OCI-LY1 (cell line): Measurements from ENCODE around the gene ATP11B.

ENCODE experiments used
- H2AFZ ChIP-seq: fragments of 200-600 bp; sonication (generic), shearing (Covaris generic); 2 replicates; pipeline ENCODE4 v1.6.0; 2014; ENCODE audit warnings: antibody characterized with exemption, mild to moderate bottlenecking, low read length
- H3F3A ChIP-seq: fragments of 200-600 bp; sonication (generic), shearing (Covaris generic); 2 replicates; pipeline ENCODE4 v1.6.0; 2014; ENCODE audit warnings: mild to moderate bottlenecking, antibody characterized with exemption, low read length, moderate library complexity; ENCODE audit not compliant: insufficient read depth
- H3K27ac ChIP-seq: fragments of 200-600 bp; sonication (generic); 2 replicates; pipeline ENCODE4 v1.5.1; 2014; ENCODE audit warnings: low read length, mixed run types, mild to moderate bottlenecking, low read depth; ENCODE audit not compliant: poor library complexity, severe bottlenecking
- H3K27me3 ChIP-seq: fragments of 200-600 bp; sonication (generic); 2 replicates; pipeline ENCODE4 v1.6.0; 2014; ENCODE audit warnings: antibody characterized with exemption, mild to moderate bottlenecking, low read length, moderate library complexity; ENCODE audit not compliant: insufficient read depth
- H3K36me3 ChIP-seq: fragments of 200-600 bp; sonication (generic); 2 replicates; pipeline ENCODE4 v1.6.1; 2014; ENCODE audit warnings: mild to moderate bottlenecking, antibody characterized with exemption, low read length, moderate library complexity, mixed read lengths; ENCODE audit not compliant: insufficient read depth
- H3K4me1 ChIP-seq: fragments of 200-600 bp; sonication (generic); 2 replicates; pipeline ENCODE4 v1.5.1; 2014; ENCODE audit warnings: mild to moderate bottlenecking, low read length, moderate library complexity; ENCODE audit not compliant: insufficient read depth, severe bottlenecking
- H3K4me2 ChIP-seq: fragments of 200-600 bp; sonication (generic), shearing (Covaris generic); 2 replicates; pipeline ENCODE4 v1.6.1; 2014; ENCODE audit warnings: low read length
- H3K4me3 ChIP-seq: fragments of 200-600 bp; sonication (generic); 2 replicates; pipeline ENCODE4 v1.5.1; 2014; ENCODE audit warnings: low read length, low read depth, mild to moderate bottlenecking, mixed read lengths; ENCODE audit not compliant: poor library complexity, severe bottlenecking
- H3K79me2 ChIP-seq: fragments of 200-600 bp; shearing (Covaris generic); 2 replicates; pipeline ENCODE4 v1.6.1; 2016; ENCODE audit warnings: mixed run types, low read length, mixed read lengths; ENCODE audit not compliant: insufficient read depth
- H3K9ac ChIP-seq: fragments of 200-600 bp; sonication (generic), shearing (Covaris generic); 2 replicates; pipeline ENCODE4 v1.6.1; 2014; ENCODE audit warnings: mild to moderate bottlenecking, low read length, mixed read lengths
- H3K9me2 ChIP-seq: fragments of 200-600 bp; sonication (generic), shearing (Covaris generic); 2 replicates; pipeline ENCODE4 v1.6.1; 2014; ENCODE audit warnings: low read depth, mild to moderate bottlenecking, low read length, mixed read lengths
- H3K9me3 ChIP-seq: fragments of 200-600 bp; shearing (Covaris generic); 2 replicates; pipeline ENCODE4 v1.6.1; 2014; ENCODE audit warnings: low read length, mixed read lengths
- H4K20me1 ChIP-seq: fragments of 200-600 bp; sonication (generic), shearing (Covaris generic); 2 replicates; pipeline ENCODE4 v1.6.0; 2016; ENCODE audit warnings: mild to moderate bottlenecking, low read length; ENCODE audit not compliant: insufficient read depth
- EZH2 ChIP-seq: fragments of 200-600 bp; sonication (generic), shearing (Covaris generic); IDR thresholded peaks from 2 replicates; pipeline ENCODE4 v1.8.0; 2017; ENCODE audit warnings: borderline replicate concordance, mixed run types, mild to moderate bottlenecking, antibody characterized with exemption, low read length, moderate library complexity, mixed read lengths
- TF ChIP-seq, protein P1 (sequence below): fragments of 200-600 bp; sonication (generic), shearing (Covaris generic); IDR thresholded peaks from 2 replicates; pipeline ENCODE4 v1.5.1; 2017; ENCODE audit warnings: mild to moderate bottlenecking, antibody characterized with exemption, low read length, moderate library complexity, mixed read lengths

The ATP11B gene

DNA sequence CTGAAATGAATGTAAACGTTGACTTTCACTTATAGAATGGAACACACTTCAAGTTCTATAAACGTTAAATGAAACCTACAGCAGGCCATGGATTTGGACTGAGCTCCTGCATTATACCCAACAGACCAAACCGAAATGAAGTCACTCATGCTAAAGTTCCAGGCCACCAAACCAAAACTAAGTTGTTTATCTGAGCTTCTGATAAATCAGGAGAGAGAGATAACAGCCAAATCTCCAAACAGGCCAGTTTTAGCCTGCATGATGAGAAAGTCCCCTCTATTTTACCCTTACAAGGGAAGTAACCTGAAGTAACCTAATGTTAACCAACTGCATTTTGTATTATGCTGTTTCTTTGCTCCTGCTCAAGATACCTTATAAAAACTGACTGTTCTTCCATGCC is 142.5 kb downstream of the ATP11B start:
- no peak overlapping the region for H2AFZ ChIP-seq
- peaks cover 25% of the 10 kb centered on the region for H3K36me3 ChIP-seq
- H4K20me1 ChIP-seq = no peaks in the 10 kb centered on the region
- H3K79me2 ChIP-seq = no peaks in the 10 kb centered on the region
- H3K9ac ChIP-seq = no peak overlapping the region
- H3K4me1 ChIP-seq = peaks cover 16% of the 10 kb centered on the region
- no peak for TF ChIP-seq EZH2
- TF ChIP-seq, protein P1, sequence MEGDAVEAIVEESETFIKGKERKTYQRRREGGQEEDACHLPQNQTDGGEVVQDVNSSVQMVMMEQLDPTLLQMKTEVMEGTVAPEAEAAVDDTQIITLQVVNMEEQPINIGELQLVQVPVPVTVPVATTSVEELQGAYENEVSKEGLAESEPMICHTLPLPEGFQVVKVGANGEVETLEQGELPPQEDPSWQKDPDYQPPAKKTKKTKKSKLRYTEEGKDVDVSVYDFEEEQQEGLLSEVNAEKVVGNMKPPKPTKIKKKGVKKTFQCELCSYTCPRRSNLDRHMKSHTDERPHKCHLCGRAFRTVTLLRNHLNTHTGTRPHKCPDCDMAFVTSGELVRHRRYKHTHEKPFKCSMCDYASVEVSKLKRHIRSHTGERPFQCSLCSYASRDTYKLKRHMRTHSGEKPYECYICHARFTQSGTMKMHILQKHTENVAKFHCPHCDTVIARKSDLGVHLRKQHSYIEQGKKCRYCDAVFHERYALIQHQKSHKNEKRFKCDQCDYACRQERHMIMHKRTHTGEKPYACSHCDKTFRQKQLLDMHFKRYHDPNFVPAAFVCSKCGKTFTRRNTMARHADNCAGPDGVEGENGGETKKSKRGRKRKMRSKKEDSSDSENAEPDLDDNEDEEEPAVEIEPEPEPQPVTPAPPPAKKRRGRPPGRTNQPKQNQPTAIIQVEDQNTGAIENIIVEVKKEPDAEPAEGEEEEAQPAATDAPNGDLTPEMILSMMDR = no peak
- no peaks in the 10 kb centered on the region for H3K9me2 ChIP-seq
- no peaks in the 10 kb centered on the region for H3F3A ChIP-seq
- H3K4me3 ChIP-seq = no peak overlapping the region
- no peaks in the 10 kb centered on the region for H3K27me3 ChIP-seq
- H3K4me2 ChIP-seq = no peak overlapping the region
- peaks cover 10% of the 10 kb centered on the region; the same call in 1 of the 2 replicates for H3K9me3 ChIP-seq
- H3K27ac ChIP-seq = no peak overlapping the region

DNA sequence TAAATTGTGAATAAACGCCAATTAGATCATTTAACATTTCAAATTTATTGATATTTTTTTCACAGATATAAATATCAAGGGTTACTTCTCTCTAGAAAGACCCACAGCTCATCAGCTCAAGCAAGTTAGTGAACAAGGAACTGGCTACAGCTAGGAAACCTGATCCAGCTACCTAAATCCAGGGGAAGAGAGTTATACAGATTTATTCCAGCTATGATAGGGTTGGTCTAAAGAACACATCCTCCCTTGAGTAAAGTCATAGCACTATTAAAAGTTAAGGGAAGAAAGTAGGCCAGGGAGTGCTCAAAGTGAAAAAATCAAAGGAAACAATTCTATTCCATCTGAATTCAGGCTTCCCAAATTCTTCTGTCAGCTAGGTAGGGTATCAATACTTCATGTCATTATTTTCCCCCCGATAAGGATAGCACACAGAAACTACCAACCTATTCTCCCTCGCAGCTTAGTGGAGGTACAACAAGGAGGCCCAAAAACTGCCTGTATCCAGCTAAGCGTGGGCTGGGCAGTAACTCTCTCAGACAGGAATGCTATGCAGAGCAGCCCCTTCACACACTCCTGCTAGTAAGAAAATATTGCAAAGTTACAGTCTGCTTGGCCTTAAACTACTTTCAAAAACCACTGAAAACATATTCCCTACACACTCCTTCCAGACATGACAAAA is 143.1 kb downstream of the ATP11B start:
- no peaks in the 10 kb centered on the region for H3K9me2 ChIP-seq
- no peaks in the 10 kb centered on the region for H3F3A ChIP-seq
- TF ChIP-seq, protein P1 = no peak
- TF ChIP-seq EZH2 = no peak
- peaks cover 10% of the 10 kb centered on the region; the same call in 1 of the 2 replicates for H3K9me3 ChIP-seq
- peaks cover 16% of the 10 kb centered on the region for H3K4me1 ChIP-seq
- no peaks in the 10 kb centered on the region for H3K79me2 ChIP-seq
- peaks cover 25% of the 10 kb centered on the region for H3K36me3 ChIP-seq
- H3K9ac ChIP-seq = no peak overlapping the region
- no peak overlapping the region for H3K27ac ChIP-seq
- H3K27me3 ChIP-seq = no peaks in the 10 kb centered on the region
- H4K20me1 ChIP-seq = no peaks in the 10 kb centered on the region
- H2AFZ ChIP-seq = no peak overlapping the region
- no peak overlapping the region for H3K4me2 ChIP-seq
- H3K4me3 ChIP-seq = no peak overlapping the region

DNA sequence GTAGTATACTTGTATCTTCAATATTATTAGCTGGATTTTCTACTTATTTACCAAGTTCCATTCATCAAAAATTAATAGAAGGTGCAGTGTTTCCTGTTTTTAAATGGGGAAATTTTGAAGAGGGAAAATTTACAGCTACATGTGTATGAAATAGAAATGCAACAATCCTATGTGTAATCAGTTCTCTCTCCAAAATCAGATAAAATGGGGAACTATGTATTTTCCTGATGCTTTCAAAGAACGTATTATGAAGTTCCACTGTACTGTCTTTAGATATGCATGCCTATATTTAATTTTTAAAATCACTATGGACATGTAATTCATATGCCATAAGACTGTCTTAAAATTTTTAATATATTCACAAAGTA is 143.6 kb downstream of the ATP11B start:
- H3K4me3 ChIP-seq = no peak overlapping the region
- no peak overlapping the region for H3K27ac ChIP-seq
- no peaks in the 10 kb centered on the region for H3K79me2 ChIP-seq
- H3K9me3 ChIP-seq = peaks cover 9% of the 10 kb centered on the region; the same call in 1 of the 2 replicates
- no peaks in the 10 kb centered on the region for H3K9me2 ChIP-seq
- TF ChIP-seq, protein P1 = no peak
- TF ChIP-seq EZH2 = no peak
- peaks cover 16% of the 10 kb centered on the region for H3K4me1 ChIP-seq
- H3K9ac ChIP-seq = no peak overlapping the region
- H3K27me3 ChIP-seq = no peaks in the 10 kb centered on the region
- H4K20me1 ChIP-seq = no peaks in the 10 kb centered on the region
- peaks cover 21% of the 10 kb centered on the region for H3K36me3 ChIP-seq
- no peak overlapping the region for H3K4me2 ChIP-seq
- no peaks in the 10 kb centered on the region for H3F3A ChIP-seq
- H2AFZ ChIP-seq = no peak overlapping the region
